ENCODE results near the gene SPTBN5.
"Not testable (repeated sequence)": the region's sequence is repeated elsewhere in the genome, so short reads cannot be mapped to it uniquely, and the experiment has no call there.

Gene SPTBN5

GRCh38 chr15:41847206-41847605 is 46.6 kb downstream of the SPTBN5 start:
- no peak for DNase-seq (ENCODE audit: low read depth in 2 of 2)

- no peak for DNase-seq (ENCODE audit: low read depth in 2 of 2)
Measured at GRCh38 chr15:41844814-41845213, 49.0 kb downstream of the SPTBN5 start.

GRCh38 chr15:41843571-41843970 is 50.3 kb downstream of the SPTBN5 start:
- no peak for DNase-seq (ENCODE audit: low read depth in 2 of 2)

GRCh38 chr15:41842229-41842628 is 51.6 kb downstream of the SPTBN5 start:
- no peak for DNase-seq (ENCODE audit: low read depth in 2 of 2)

- DNase-seq (ENCODE audit: low read depth in 2 of 2), result no peak
Measured at GRCh38 chr15:41841131-41841530, 52.7 kb downstream of the SPTBN5 start.

- DNase-seq (ENCODE audit: low read depth in 2 of 2), result no peak
Measured at GRCh38 chr15:41840673-41841072, 53.2 kb downstream of the SPTBN5 start.

- no peak for DNase-seq (ENCODE audit: low read depth in 2 of 2)
Measured at GRCh38 chr15:41839781-41840491, 53.9 kb downstream of the SPTBN5 start.

- no peak for DNase-seq (ENCODE audit: low read depth in 2 of 2)
Measured at GRCh38 chr15:41838400-41838897, 55.4 kb downstream of the SPTBN5 start, which contains the start of gene PLA2G4B. Gene PLA2G4B, plus strand, starts transcription at chr15:41838847. Its CDS starts 67 bp downstream, at chr15:41838914.

GRCh38 chr15:41836713-41837454 is 57.0 kb downstream of the SPTBN5 start:
- DNase-seq (ENCODE audit: low read depth in 2 of 2), result no peak

GRCh38 chr15:41836073-41836472 is 57.8 kb downstream of the SPTBN5 start:
- DNase-seq (ENCODE audit: low read depth in 2 of 2), result no peak

GRCh38 chr15:41834096-41834495 is 59.8 kb downstream of the SPTBN5 start:
- no peak for DNase-seq (ENCODE audit: low read depth in 2 of 2)

GRCh38 chr15:41832875-41833274 is 61.0 kb downstream of the SPTBN5 start:
- DNase-seq (ENCODE audit: low read depth in 2 of 2), result no peak

- DNase-seq (ENCODE audit: low read depth in 2 of 2), result no peak
Measured at GRCh38 chr15:41832208-41832607, 61.6 kb downstream of the SPTBN5 start.

GRCh38 chr15:41831291-41831690 is 62.6 kb downstream of the SPTBN5 start:
- DNase-seq (ENCODE audit: low read depth in 2 of 2), result not testable (repeated sequence)

GRCh38 chr15:41829959-41830646 is 63.8 kb downstream of the SPTBN5 start:
- no peak for DNase-seq (ENCODE audit: low read depth in 2 of 2)

- no peak for DNase-seq (ENCODE audit: low read depth in 2 of 2)
Measured at GRCh38 chr15:41828807-41829141, 65.1 kb downstream of the SPTBN5 start.

GRCh38 chr15:41827880-41828806 is 65.7 kb downstream of the SPTBN5 start, which contains the start of gene JMJD7:
Gene JMJD7, plus strand, starts transcription at chr15:41828092. Its CDS starts 33 bp downstream, at chr15:41828125.
- DNase-seq (ENCODE audit: low read depth in 2 of 2), result peak; percentile 98 to 99

- peak in 1 of 2 donors; percentile 8 for DNase-seq (ENCODE audit: low read depth in 2 of 2)
Measured at GRCh38 chr15:41827290-41827879, 66.5 kb downstream of the SPTBN5 start.

GRCh38 chr15:41825572-41826535 is 68.0 kb downstream of the SPTBN5 start:
- no peak for DNase-seq (ENCODE audit: low read depth in 2 of 2)

- DNase-seq (ENCODE audit: low read depth in 2 of 2), result no peak
Measured at GRCh38 chr15:41825145-41825544, 68.7 kb downstream of the SPTBN5 start.
